ENCODE measurements around the gene ALKBH5.
A peak's percentile ranks its signal among the peaks of the same experiment; 100 is the strongest.

ALKBH5 gene

GRCh38 chr17:18145811-18146210 is 37.8 kb upstream of the ALKBH5 start:
- ChIA-PET CTCF (interaction anchor here (0.6 to 1.6 kb wide), 2 partner anchors 65 to 826 kb away, joined by 4 to 6 read pairs; no protein-coding TSS in a partner anchor), POLR2A (no interaction called here)
- TF ChIP-seq GLIS2 (tag by site-specific recombination; IDR thresholded peaks at IDR 0.05), result no peak
- TF ChIP-seq ZNF677 (tag by site-specific recombination; IDR thresholded peaks at IDR 0.05), result no peak
- no peak for TF ChIP-seq BCL11A (tag by site-specific recombination; IDR thresholded peaks at IDR 0.05; ENCODE audit: low read depth)
- TF ChIP-seq ZNF670 (tag by site-specific recombination; IDR thresholded peaks at IDR 0.05; ENCODE audit: low read depth), result no peak
- Histone ChIP-seq H3K9me3 (ENCODE audit: control insufficient read depth, insufficient read depth, low read depth, low read length) (no peaks in the 10 kb centered on the region), H3K4me3 (ENCODE audit: low read depth, low read length) (no peak overlapping the region), H3K36me3 (ENCODE audit: control insufficient read depth in 2 of 2, insufficient read depth in 1 of 2, low read length in 2 of 2) (no peaks in the 10 kb centered on the region), H3K4me1 (ENCODE audit: control insufficient read depth, insufficient read depth, low read length) (no peaks in the 10 kb centered on the region), H3K27ac (ENCODE audit: extremely low read depth, low read depth, low read length) (no peak overlapping the region)

GRCh38 chr17:18146259-18146658 is 37.4 kb upstream of the ALKBH5 start:
- no peak for TF ChIP-seq ZNF391 (tag by site-specific recombination; IDR thresholded peaks at IDR 0.05; ENCODE audit: borderline replicate concordance, low read depth)
- peak; percentile 85 for TF ChIP-seq ZNF768 (tag by site-specific recombination; IDR thresholded peaks at IDR 0.05)
- 0 out of 2 replicates have a peak, but pooled peaks have one; percentile 21 for TF ChIP-seq ZNF580 (tag by site-specific recombination; IDR thresholded peaks at IDR 0.05)
- no peaks in the 10 kb centered on the region for H3K4me1 ChIP-seq (ENCODE audit: control insufficient read depth, insufficient read depth, low read length)
- CTCF ChIA-PET, result interaction anchor here (1.6 kb wide), 1 partner anchor 65 kb away, joined by 6 read pairs; no protein-coding TSS in a partner anchor
- POLR2A ChIA-PET, result interaction anchor here (2.1 kb wide), 1 partner anchor 36 kb away, joined by 6 read pairs; the partner anchor contains the start of gene ALKBH5
- H3K36me3 ChIP-seq (ENCODE audit: control insufficient read depth in 2 of 2, insufficient read depth in 1 of 2, low read length in 2 of 2), result no peaks in the 10 kb centered on the region
- no peak overlapping the region for H3K4me3 ChIP-seq (ENCODE audit: low read depth, low read length)
- H3K27ac ChIP-seq (ENCODE audit: extremely low read depth, low read depth, low read length), result no peak overlapping the region
- H3K9me3 ChIP-seq (ENCODE audit: control insufficient read depth, insufficient read depth, low read depth, low read length), result no peaks in the 10 kb centered on the region

- ChIA-PET POLR2A (interaction anchor here (2.1 kb wide), 1 partner anchor 36 kb away, joined by 6 read pairs; the partner anchor contains the start of gene ALKBH5), CTCF (interaction anchor here (0.7 kb wide), 1 partner anchor 114 kb away, joined by 3 read pairs; no protein-coding TSS in a partner anchor)
- TF ChIP-seq ZNF768 (tag by site-specific recombination; IDR thresholded peaks at IDR 0.05) (peak; percentile 92), ZNF16 (tag by site-specific recombination; IDR thresholded peaks at IDR 0.05; ENCODE audit: low read depth) (no peak)
- Histone ChIP-seq H3K9me3 (ENCODE audit: control insufficient read depth, insufficient read depth, low read depth, low read length) (no peaks in the 10 kb centered on the region), H3K4me1 (ENCODE audit: control insufficient read depth, insufficient read depth, low read length) (no peaks in the 10 kb centered on the region), H3K36me3 (ENCODE audit: control insufficient read depth in 2 of 2, insufficient read depth in 1 of 2, low read length in 2 of 2) (no peaks in the 10 kb centered on the region), H3K27ac (ENCODE audit: extremely low read depth, low read depth, low read length) (no peak overlapping the region), H3K4me3 (ENCODE audit: low read depth, low read length) (no peak overlapping the region)
Observed at GRCh38 chr17:18146980-18147379, 36.6 kb upstream of the ALKBH5 start.

GRCh38 chr17:18148586-18148985 is 35.0 kb upstream of the ALKBH5 start:
- Histone ChIP-seq H3K4me3 (ENCODE audit: low read depth, low read length) (no peak overlapping the region), H3K9me3 (ENCODE audit: control insufficient read depth, insufficient read depth, low read depth, low read length) (no peaks in the 10 kb centered on the region), H3K36me3 (ENCODE audit: control insufficient read depth in 2 of 2, insufficient read depth in 1 of 2, low read length in 2 of 2) (no peaks in the 10 kb centered on the region), H3K4me1 (ENCODE audit: control insufficient read depth, insufficient read depth, low read length) (no peaks in the 10 kb centered on the region), H3K27ac (ENCODE audit: extremely low read depth, low read depth, low read length) (no peak overlapping the region)
- CTCF ChIA-PET, result no interaction called here
- POLR2A ChIA-PET, result interaction anchor here (0.5 to 2.1 kb wide), 2 partner anchors 34 to 101 kb away, joined by 3 to 6 read pairs; partner anchors contain the start of gene ALKBH5
- no peak for TF ChIP-seq REST (tag by site-specific recombination; IDR thresholded peaks at IDR 0.05)
- TF ChIP-seq ZNF518A (tag by site-specific recombination; conservative IDR thresholded peaks at IDR 0.05; ENCODE audit: low read depth), result no peak
- no peak for TF ChIP-seq ZNF302 (tag by site-specific recombination; IDR thresholded peaks at IDR 0.05; ENCODE audit: low read depth)
- TF ChIP-seq ZNF596 (tag by site-specific recombination; IDR thresholded peaks at IDR 0.05), result no peak
- TF ChIP-seq ZNF133 (tag by site-specific recombination; IDR thresholded peaks at IDR 0.05), result no peak
- no peak for TF ChIP-seq ZBTB17 (tag by site-specific recombination; IDR thresholded peaks at IDR 0.05)
- no peak for TF ChIP-seq PRDM6 (tag by site-specific recombination; IDR thresholded peaks at IDR 0.05)
- no peak for TF ChIP-seq ZNF174 (tag by site-specific recombination; IDR thresholded peaks at IDR 0.05)

All from HEK293 (cell line).